Natural killer cell (primary cell): ENCODE measurements around the gene WDR11. TPM values are rescaled to one million over a fixed set of nuclear protein-coding genes. Genes with fewer than 3 reads are reported as not detected.

Experiments used
- ATAC-seq, 3 donors: fragments of 150-1000 bp in 2 of 3; fragments of 200-7000 bp in 1 of 3; cut with Tn5 transposase; 1 replicate in 1 of 3; 2 replicates in 2 of 3; pipeline ENCODE4 v1.10.0; 2021; ENCODE audit warnings: mild to moderate bottlenecking in 2 of 3, moderate library complexity in 2 of 3
- DNase-seq, 2 donors: peaks; one replicate each; pipeline versions ENCODE4 v3.0.0 to v3.0.0-alpha.2; 2013 to 2021; ENCODE audit warnings: mixed read lengths in 1 of 2
- H3K27ac ChIP-seq: one replicate; pipeline ENCODE4 v1.5.1; 2013; ENCODE audit warnings: mild to moderate bottlenecking, low read length
- H3K27me3 ChIP-seq: one replicate; pipeline ENCODE4 v1.6.1; 2013; ENCODE audit warnings: low read length; ENCODE audit not compliant: control insufficient read depth, insufficient read depth
- H3K36me3 ChIP-seq: one replicate; pipeline ENCODE4 v1.6.1; 2013; ENCODE audit warnings: low read length; ENCODE audit not compliant: control insufficient read depth, insufficient read depth
- H3K4me1 ChIP-seq: one replicate; pipeline ENCODE4 v1.6.1; 2013; ENCODE audit warnings: low read length; ENCODE audit not compliant: control insufficient read depth, insufficient read depth
- H3K4me3 ChIP-seq: one replicate; pipeline ENCODE4 v1.5.1; 2013; ENCODE audit warnings: low read length
- H3K9me3 ChIP-seq: one replicate; pipeline ENCODE4 v1.6.1; 2013; ENCODE audit warnings: low read length; ENCODE audit not compliant: control insufficient read depth, insufficient read depth
- H3K27ac Mint-ChIP-seq, 2 donors: one replicate each; pipeline ENCODE4 v1.8.0; 2022; ENCODE audit warnings: mild to moderate bottlenecking in 2 of 2, mixed read lengths in 2 of 2, moderate library complexity in 1 of 2
- H3K27me3 Mint-ChIP-seq, 2 donors: one replicate each; pipeline ENCODE4 v1.8.0; 2022; ENCODE audit warnings: low read depth in 2 of 2, mixed read lengths in 2 of 2
- H3K36me3 Mint-ChIP-seq: one replicate; pipeline ENCODE4 v1.8.0; 2022; ENCODE audit warnings: mixed read lengths
- H3K4me1 Mint-ChIP-seq, 2 donors: one replicate each; pipeline ENCODE4 v1.8.0; 2022; ENCODE audit warnings: mixed read lengths in 2 of 2
- H3K4me3 Mint-ChIP-seq: one replicate; pipeline ENCODE4 v1.8.0; 2022; ENCODE audit warnings: mild to moderate bottlenecking, moderate library complexity, mixed read lengths
- H3K9me3 Mint-ChIP-seq, 2 donors: one replicate each; pipeline ENCODE4 v1.8.0; 2022; ENCODE audit warnings: mixed read lengths in 2 of 2
- WGBS: methylation state at CpG from one replicate; pipeline ENCODE4 v1.1.7; 2013; ENCODE audit warnings: missing lambda C conversion rate; ENCODE audit not compliant: insufficient coverage; 5-methylcytosine and 5-hydroxymethylcytosine counted together
- intact Hi-C: fragments of 100-400 bp; cut with micrococcal nuclease; formaldehyde crosslinking; loops from one replicate; pipeline ENCODE4 v1.14.2; 2022
- total RNA-seq, 4 donors: library from RNA; stranded (reverse); fragments of 120-200 nt in 1 of 4; gene quantifications; one replicate each; pipeline versions ENCODE4 v1.2.3 to v1.2.4, GENCODE V29; 2013 to 2022
- TF ChIP-seq, protein P1 (sequence below): fragments of 200-600 bp; IDR thresholded peaks from one replicate; pipeline ENCODE4 v1.8.0; 2022; ENCODE audit warnings: antibody characterized with exemption

Gene WDR11
- total RNA-seq, 3 donors from 2014 or later (not counting 1 experiment from before 2014, with no cell fraction given), result 70.8 to 88.3 (median 77.8) TPM

- H3K36me3 ChIP-seq, result no peaks in the 10 kb centered on the region
- H3K9me3 ChIP-seq, result no peaks in the 10 kb centered on the region
- DNase-seq (peak in 1 of 2 donors; percentile 4), ATAC-seq (no peak)
- no peaks in the 10 kb centered on the region for H3K36me3 Mint-ChIP-seq
- H3K27ac ChIP-seq, result no peak overlapping the region
- H3K4me1 Mint-ChIP-seq, result peaks cover 0 to 5% of the 10 kb centered on the region in 2 donors
- WGBS, result 62% methylated on average over 9 of the region's 9 CpGs
- TF ChIP-seq, protein P1, sequence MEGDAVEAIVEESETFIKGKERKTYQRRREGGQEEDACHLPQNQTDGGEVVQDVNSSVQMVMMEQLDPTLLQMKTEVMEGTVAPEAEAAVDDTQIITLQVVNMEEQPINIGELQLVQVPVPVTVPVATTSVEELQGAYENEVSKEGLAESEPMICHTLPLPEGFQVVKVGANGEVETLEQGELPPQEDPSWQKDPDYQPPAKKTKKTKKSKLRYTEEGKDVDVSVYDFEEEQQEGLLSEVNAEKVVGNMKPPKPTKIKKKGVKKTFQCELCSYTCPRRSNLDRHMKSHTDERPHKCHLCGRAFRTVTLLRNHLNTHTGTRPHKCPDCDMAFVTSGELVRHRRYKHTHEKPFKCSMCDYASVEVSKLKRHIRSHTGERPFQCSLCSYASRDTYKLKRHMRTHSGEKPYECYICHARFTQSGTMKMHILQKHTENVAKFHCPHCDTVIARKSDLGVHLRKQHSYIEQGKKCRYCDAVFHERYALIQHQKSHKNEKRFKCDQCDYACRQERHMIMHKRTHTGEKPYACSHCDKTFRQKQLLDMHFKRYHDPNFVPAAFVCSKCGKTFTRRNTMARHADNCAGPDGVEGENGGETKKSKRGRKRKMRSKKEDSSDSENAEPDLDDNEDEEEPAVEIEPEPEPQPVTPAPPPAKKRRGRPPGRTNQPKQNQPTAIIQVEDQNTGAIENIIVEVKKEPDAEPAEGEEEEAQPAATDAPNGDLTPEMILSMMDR, result no peak
- H3K27me3 ChIP-seq, result no peaks in the 10 kb centered on the region
- intact Hi-C loops, result no loop called here
- no peaks in the 10 kb centered on the region for H3K9me3 Mint-ChIP-seq
- H3K27ac Mint-ChIP-seq, result no peak overlapping the region
- peaks cover 0 to 4% of the 10 kb centered on the region in 2 donors for H3K27me3 Mint-ChIP-seq
- no peak overlapping the region for H3K4me3 Mint-ChIP-seq
- no peaks in the 10 kb centered on the region for H3K4me1 ChIP-seq
- H3K4me3 ChIP-seq, result no peak overlapping the region
Observed at GRCh38 chr10:120824881-120825309, 26.3 kb upstream of the WDR11 start.

DNA sequence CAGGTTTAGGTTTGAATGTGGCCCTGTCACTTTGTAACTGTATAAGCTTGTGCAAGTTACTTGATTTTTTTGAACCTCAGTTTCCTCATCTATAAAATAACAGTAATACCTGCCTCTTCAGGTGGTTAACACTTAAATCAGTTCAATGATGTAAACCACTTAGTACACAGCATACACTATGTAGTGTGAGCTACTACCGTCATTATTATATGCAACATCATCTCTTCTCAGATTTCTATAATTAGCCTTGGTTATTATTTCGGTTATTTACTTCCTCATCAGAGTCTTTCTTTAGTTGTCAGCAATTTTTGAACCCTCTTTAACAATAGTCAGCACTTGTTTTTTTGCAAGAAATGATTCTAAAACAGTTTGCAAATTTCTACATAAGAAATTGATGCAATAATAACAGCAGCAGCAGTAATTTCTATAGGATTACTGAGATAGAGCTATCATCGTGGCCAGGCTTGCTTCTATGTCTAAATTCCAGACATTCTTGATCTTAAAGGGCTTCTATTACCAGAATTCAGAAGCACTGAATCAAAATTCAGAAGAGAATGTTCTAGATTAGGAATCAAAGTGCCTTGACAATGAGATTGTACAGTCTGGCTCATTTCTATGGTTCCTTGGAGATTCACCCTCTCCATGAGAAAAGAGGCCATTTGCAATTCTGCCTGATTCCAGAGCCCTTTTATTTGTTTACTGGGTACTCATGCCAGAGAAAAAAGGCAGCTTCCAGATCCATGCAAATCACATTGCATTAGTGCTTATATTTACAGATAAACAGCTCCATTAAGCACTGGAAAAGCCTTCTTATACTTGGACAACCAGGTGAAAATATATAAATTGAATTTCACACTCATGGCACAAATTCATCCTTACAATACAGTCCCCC lies 25.0 kb upstream of the WDR11 start:
- Histone ChIP-seq H3K27ac (no peak overlapping the region), H3K4me1 (no peaks in the 10 kb centered on the region), H3K9me3 (no peaks in the 10 kb centered on the region), H3K4me3 (no peak overlapping the region), H3K27me3 (no peaks in the 10 kb centered on the region), H3K36me3 (no peaks in the 10 kb centered on the region)
- intact Hi-C loops, result no loop called here
- TF ChIP-seq, protein P1, result no peak
- Mint-ChIP-seq H3K27me3 (peaks cover 6 to 8% of the 10 kb centered on the region in 2 donors), H3K4me3 (no peak overlapping the region), H3K9me3 (no peaks in the 10 kb centered on the region), H3K4me1 (peaks cover 0 to 5% of the 10 kb centered on the region in 2 donors), H3K36me3 (no peaks in the 10 kb centered on the region), H3K27ac (no peak overlapping the region)
- WGBS, result 72% methylated on average over 3 of the region's 3 CpGs
- no peak for ATAC-seq
- DNase-seq, result no peak

DNA sequence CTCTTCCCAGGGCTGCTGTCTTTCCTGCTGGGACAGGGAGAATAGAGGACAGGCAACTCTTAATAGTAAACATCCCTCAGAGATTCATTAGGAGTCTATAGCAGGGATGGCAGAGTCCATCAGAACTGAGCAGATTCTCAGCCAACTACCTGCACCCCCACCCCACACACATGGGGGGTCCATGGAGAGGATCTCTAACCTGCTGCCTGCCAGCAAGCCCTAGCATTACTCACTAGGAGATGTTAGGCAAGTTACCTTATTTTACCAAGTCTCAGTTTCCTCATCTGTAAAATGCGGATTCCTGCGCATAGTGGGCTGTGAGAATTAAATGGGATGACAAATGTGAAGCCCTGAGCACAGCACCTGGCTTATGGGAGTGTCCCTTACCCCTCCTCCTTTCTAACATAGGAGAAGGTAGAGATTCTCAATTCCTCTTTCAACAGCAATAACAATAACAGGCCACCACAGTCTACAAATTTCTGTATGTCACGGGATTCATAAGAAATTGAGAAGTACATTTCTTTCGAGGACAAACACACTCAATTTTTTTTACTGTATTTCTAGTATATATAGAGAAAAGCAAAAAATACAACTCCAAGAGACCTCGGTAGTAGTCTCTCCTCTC lies 23.8 kb upstream of the WDR11 start:
- Histone ChIP-seq H3K4me1 (no peaks in the 10 kb centered on the region), H3K9me3 (no peaks in the 10 kb centered on the region), H3K4me3 (no peak overlapping the region), H3K27me3 (no peaks in the 10 kb centered on the region), H3K27ac (no peak overlapping the region), H3K36me3 (no peaks in the 10 kb centered on the region)
- ATAC-seq, result no peak
- Mint-ChIP-seq H3K4me1 (peaks cover 0 to 5% of the 10 kb centered on the region in 2 donors), H3K36me3 (no peaks in the 10 kb centered on the region), H3K9me3 (no peaks in the 10 kb centered on the region), H3K27ac (no peak overlapping the region), H3K27me3 (peaks cover 4 to 16% of the 10 kb centered on the region in 2 donors), H3K4me3 (no peak overlapping the region)
- intact Hi-C loops, result no loop called here
- TF ChIP-seq, protein P1, result no peak
- DNase-seq, result no peak
- WGBS, result no CpG with 5 or more reads among the region's 5 CpGs
